ACC112 (cell line): ENCODE measurements around the gene TRIM27.
"Not testable (repeated sequence)": the region's sequence is repeated elsewhere in the genome, so short reads cannot be mapped to it uniquely, and the experiment has no call there.

Source experiments
- H2AFZ ChIP-seq: fragments of 200-600 bp; sonication (generic); one replicate; pipeline ENCODE4 v1.6.0; 2017; ENCODE audit warnings: antibody characterized with exemption, low read length; ENCODE audit not compliant: unreplicated experiment
- H3K27ac ChIP-seq: fragments of 200-600 bp; sonication (generic); 2 replicates; pipeline ENCODE4 v1.5.1; 2014; ENCODE audit warnings: low read depth, mild to moderate bottlenecking, antibody characterized with exemption, low read length, moderate library complexity
- H3K27me3 ChIP-seq: fragments of 200-600 bp; sonication (generic); 2 replicates; pipeline ENCODE4 v1.6.1; 2014; ENCODE audit warnings: mild to moderate bottlenecking, antibody characterized with exemption, low read length, moderate library complexity, mixed read lengths; ENCODE audit not compliant: insufficient read depth
- H3K36me3 ChIP-seq: fragments of 200-600 bp; sonication (generic); 2 replicates; pipeline ENCODE4 v1.6.1; 2016; ENCODE audit warnings: mild to moderate bottlenecking, antibody characterized with exemption, low read length, moderate library complexity, mixed read lengths; ENCODE audit not compliant: insufficient read depth
- H3K4me1 ChIP-seq: fragments of 200-600 bp; sonication (generic); one replicate; pipeline ENCODE4 v1.6.1; 2016; ENCODE audit warnings: low read length, mixed read lengths; ENCODE audit not compliant: insufficient read depth, unreplicated experiment, control insufficient read depth
- H3K4me3 ChIP-seq: fragments of 200-600 bp; sonication (generic); 2 replicates; pipeline ENCODE4 v1.5.1; 2014; ENCODE audit warnings: mild to moderate bottlenecking, low read depth, low read length
- H3K79me2 ChIP-seq: fragments of 200-600 bp; sonication (generic); one replicate; pipeline ENCODE4 v1.6.0; 2016; ENCODE audit warnings: low read length; ENCODE audit not compliant: control insufficient read depth, unreplicated experiment, insufficient read depth

TRIM27 gene

GRCh38 chr6:28940858-28941683 lies 17.3 kb upstream of the TRIM27 start:
- no peaks in the 10 kb centered on the region for H3K27me3 ChIP-seq
- H3K4me1 ChIP-seq, result no peaks in the 10 kb centered on the region
- no peaks in the 10 kb centered on the region for H3K36me3 ChIP-seq
- peak overlapping the region; percentile 71 for H2AFZ ChIP-seq
- no peaks in the 10 kb centered on the region for H3K79me2 ChIP-seq
- peak overlapping the region; percentile 69 for H3K27ac ChIP-seq
- peak overlapping the region; percentile 85 for H3K4me3 ChIP-seq

GRCh38 chr6:28940294-28940857 lies 16.6 kb upstream of the TRIM27 start:
- H2AFZ ChIP-seq, result peak overlapping the region; percentile 71
- H3K36me3 ChIP-seq, result no peaks in the 10 kb centered on the region
- no peaks in the 10 kb centered on the region for H3K27me3 ChIP-seq
- H3K27ac ChIP-seq, result peak overlapping the region; percentile 69
- H3K4me1 ChIP-seq, result no peaks in the 10 kb centered on the region
- H3K79me2 ChIP-seq, result no peaks in the 10 kb centered on the region
- peak overlapping the region; percentile 85 for H3K4me3 ChIP-seq

- Histone ChIP-seq H3K27ac (no peak overlapping the region), H3K4me3 (no peak overlapping the region), H2AFZ (no peak overlapping the region), H3K79me2 (no peaks in the 10 kb centered on the region), H3K27me3 (no peaks in the 10 kb centered on the region), H3K36me3 (no peaks in the 10 kb centered on the region), H3K4me1 (no peaks in the 10 kb centered on the region)
Observed at GRCh38 chr6:28933069-28933468, 9.3 kb upstream of the TRIM27 start.

- H3K27me3 ChIP-seq, result no peaks in the 10 kb centered on the region
- H2AFZ ChIP-seq, result no peak overlapping the region
- no peak overlapping the region for H3K4me3 ChIP-seq
- no peaks in the 10 kb centered on the region for H3K36me3 ChIP-seq
- H3K79me2 ChIP-seq, result no peaks in the 10 kb centered on the region
- H3K4me1 ChIP-seq, result no peaks in the 10 kb centered on the region
- H3K27ac ChIP-seq, result no peak overlapping the region
Observed at GRCh38 chr6:28929887-28930620, 6.3 kb upstream of the TRIM27 start.

- not testable (repeated sequence) for H3K27me3 ChIP-seq, H3K79me2 ChIP-seq, H2AFZ ChIP-seq, H3K36me3 ChIP-seq, H3K27ac ChIP-seq, H3K4me1 ChIP-seq, H3K4me3 ChIP-seq
Observed at GRCh38 chr6:28929339-28929738, 5.6 kb upstream of the TRIM27 start.

- no peaks in the 10 kb centered on the region for H3K27me3 ChIP-seq
- H2AFZ ChIP-seq, result no peak overlapping the region
- H3K79me2 ChIP-seq, result peaks cover 10% of the 10 kb centered on the region
- H3K4me1 ChIP-seq, result peaks cover 6% of the 10 kb centered on the region
- no peak overlapping the region for H3K27ac ChIP-seq
- no peak overlapping the region for H3K4me3 ChIP-seq
- H3K36me3 ChIP-seq, result no peaks in the 10 kb centered on the region
Observed at GRCh38 chr6:28927846-28928245, 4.1 kb upstream of the TRIM27 start.

- H2AFZ ChIP-seq, result peak overlapping the region; percentile 90
- no peaks in the 10 kb centered on the region for H3K27me3 ChIP-seq
- peaks cover 54% of the 10 kb centered on the region for H3K79me2 ChIP-seq
- H3K4me3 ChIP-seq, result peak overlapping the region; percentile 86
- peaks cover 19% of the 10 kb centered on the region for H3K4me1 ChIP-seq
- H3K27ac ChIP-seq, result peak overlapping the region; percentile 54
- peaks cover 28% of the 10 kb centered on the region for H3K36me3 ChIP-seq
Observed at GRCh38 chr6:28922821-28923317, 916 bp downstream of the TRIM27 start.

- Histone ChIP-seq H3K79me2 (peaks cover 57% of the 10 kb centered on the region), H2AFZ (peak overlapping the region; percentile 90), H3K4me3 (peak overlapping the region; percentile 86), H3K36me3 (peaks cover 28% of the 10 kb centered on the region), H3K27me3 (no peaks in the 10 kb centered on the region), H3K4me1 (peaks cover 19% of the 10 kb centered on the region), H3K27ac (peak overlapping the region; percentile 54)
Observed at GRCh38 chr6:28922004-28922820, 1.6 kb downstream of the TRIM27 start.

GRCh38 chr6:28920281-28920680 lies 3.5 kb downstream of the TRIM27 start:
- Histone ChIP-seq H3K79me2 (peaks cover 67% of the 10 kb centered on the region), H3K27me3 (no peaks in the 10 kb centered on the region)

GRCh38 chr6:28914941-28915340 lies 8.8 kb downstream of the TRIM27 start:
- Histone ChIP-seq H3K27ac (no peak overlapping the region), H3K36me3 (peaks cover 42% of the 10 kb centered on the region), H3K4me1 (no peaks in the 10 kb centered on the region), H3K4me3 (no peak overlapping the region), H2AFZ (no peak overlapping the region), H3K79me2 (peaks cover 36% of the 10 kb centered on the region), H3K27me3 (no peaks in the 10 kb centered on the region)

More at GRCh38 chr6:28920281-28920680, 3.5 kb downstream of the TRIM27 start:
- peaks cover 36% of the 10 kb centered on the region for H3K36me3 ChIP-seq
- H3K4me1 ChIP-seq, result peaks cover 19% of the 10 kb centered on the region
- H3K4me3 ChIP-seq, result no peak overlapping the region
- H2AFZ ChIP-seq, result no peak overlapping the region
- no peak overlapping the region for H3K27ac ChIP-seq
